GM13976 (cell line): ENCODE results near the gene KRTAP12-2.
"Not testable (repeated sequence)": the region's sequence is repeated elsewhere in the genome, so short reads cannot be mapped to it uniquely, and the experiment has no call there.

Experiments used
- DNase-seq: peaks from one replicate; pipeline ENCODE4 v3.0.0; 2012; ENCODE audit warnings: low spot score
- in situ Hi-C: fragments of 300-500 bp; cut with MboI; formaldehyde crosslinking; loops from one replicate; pipeline ENCODE4 v1.12.0; 2022; ENCODE audit warnings: low sequenced_read_pairs, mixed read lengths, inconsistent platforms; ENCODE audit not compliant: unreplicated experiment
- TF ChIP-seq, protein P1 (sequence below): IDR thresholded peaks from 2 replicates; pipeline ENCODE4 v1.5.1; 2012; ENCODE audit warnings: borderline replicate concordance, mild to moderate bottlenecking; ENCODE audit not compliant: insufficient read depth; ENCODE audit errors: extremely low read depth, missing control alignments, control extremely low read depth

The KRTAP12-2 gene

DNA sequence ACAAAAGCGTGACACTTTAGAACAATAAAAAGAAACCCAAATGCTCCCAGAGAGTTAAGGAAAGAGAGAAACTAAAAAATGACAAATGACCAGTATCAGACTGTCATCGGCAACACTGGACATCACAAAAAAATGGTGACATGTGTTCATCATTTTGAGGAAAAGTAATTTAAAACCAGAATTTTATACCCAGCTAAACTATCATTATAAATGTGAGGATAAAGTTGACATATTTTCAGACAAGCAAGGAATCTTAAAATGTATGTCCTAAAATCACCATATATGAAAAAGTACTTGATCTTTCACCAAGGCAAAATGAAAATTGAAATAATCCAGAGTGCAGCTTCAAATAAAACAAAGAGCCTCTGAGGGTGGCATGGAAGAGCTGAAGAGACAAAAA, 21.8 kb downstream of the KRTAP12-2 start:
- no peak for DNase-seq
- in situ Hi-C loops = no loop called here
- TF ChIP-seq, protein P1, sequence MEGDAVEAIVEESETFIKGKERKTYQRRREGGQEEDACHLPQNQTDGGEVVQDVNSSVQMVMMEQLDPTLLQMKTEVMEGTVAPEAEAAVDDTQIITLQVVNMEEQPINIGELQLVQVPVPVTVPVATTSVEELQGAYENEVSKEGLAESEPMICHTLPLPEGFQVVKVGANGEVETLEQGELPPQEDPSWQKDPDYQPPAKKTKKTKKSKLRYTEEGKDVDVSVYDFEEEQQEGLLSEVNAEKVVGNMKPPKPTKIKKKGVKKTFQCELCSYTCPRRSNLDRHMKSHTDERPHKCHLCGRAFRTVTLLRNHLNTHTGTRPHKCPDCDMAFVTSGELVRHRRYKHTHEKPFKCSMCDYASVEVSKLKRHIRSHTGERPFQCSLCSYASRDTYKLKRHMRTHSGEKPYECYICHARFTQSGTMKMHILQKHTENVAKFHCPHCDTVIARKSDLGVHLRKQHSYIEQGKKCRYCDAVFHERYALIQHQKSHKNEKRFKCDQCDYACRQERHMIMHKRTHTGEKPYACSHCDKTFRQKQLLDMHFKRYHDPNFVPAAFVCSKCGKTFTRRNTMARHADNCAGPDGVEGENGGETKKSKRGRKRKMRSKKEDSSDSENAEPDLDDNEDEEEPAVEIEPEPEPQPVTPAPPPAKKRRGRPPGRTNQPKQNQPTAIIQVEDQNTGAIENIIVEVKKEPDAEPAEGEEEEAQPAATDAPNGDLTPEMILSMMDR = no peak

DNA sequence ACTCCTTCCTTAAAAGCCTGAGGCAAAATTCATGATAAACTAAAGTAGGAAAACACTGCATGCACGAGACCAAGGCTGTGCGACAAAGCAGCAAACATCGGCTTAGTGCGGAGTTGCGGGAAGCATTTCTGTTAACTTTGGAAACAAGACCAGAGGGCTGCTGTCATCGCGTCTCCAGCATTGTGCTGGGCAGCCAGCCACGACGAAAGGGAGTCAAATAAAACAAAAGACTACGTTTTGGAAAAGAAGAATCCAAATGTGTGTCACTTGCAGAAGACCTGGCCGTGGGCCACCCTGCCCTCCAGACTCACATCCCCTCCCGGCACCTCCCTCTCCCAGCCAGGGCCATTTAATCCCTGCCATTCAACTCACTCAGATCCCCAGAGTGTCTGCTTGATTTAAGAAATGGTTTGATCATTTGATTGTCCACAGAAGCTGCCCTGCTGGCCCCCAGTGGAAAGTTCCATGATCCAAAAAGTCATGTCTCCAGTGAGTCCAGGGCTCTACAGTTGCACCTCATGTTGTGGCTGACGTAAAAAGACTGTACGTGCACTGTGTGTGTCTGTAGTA, 22.9 kb downstream of the KRTAP12-2 start:
- TF ChIP-seq, protein P1 = no peak
- in situ Hi-C loops = no loop called here

DNA sequence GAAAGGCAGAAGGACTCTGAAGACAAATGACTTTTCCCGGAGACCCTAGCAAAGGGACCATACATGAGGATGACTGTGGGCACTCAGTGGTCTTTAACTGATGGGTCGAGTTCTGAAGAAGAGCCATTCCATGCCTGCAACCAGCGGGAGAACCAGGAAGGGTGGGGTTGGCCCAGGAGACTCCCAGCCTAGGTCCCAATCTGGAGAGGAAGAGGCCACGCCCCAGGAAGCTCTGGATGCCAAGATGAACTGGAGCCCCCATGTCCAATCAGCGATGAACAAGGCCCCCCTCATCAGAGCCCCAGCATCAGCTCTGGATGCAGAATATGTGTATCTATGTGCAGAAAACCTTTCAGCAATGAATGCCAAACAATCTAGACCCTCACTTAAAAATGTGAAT, 26.0 kb downstream of the KRTAP12-2 start:
- in situ Hi-C loops = no loop called here
- TF ChIP-seq, protein P1 = no peak
- DNase-seq = no peak

More for the DNA sequence above, 22.9 kb downstream of the KRTAP12-2 start:
- no peak for DNase-seq

DNA sequence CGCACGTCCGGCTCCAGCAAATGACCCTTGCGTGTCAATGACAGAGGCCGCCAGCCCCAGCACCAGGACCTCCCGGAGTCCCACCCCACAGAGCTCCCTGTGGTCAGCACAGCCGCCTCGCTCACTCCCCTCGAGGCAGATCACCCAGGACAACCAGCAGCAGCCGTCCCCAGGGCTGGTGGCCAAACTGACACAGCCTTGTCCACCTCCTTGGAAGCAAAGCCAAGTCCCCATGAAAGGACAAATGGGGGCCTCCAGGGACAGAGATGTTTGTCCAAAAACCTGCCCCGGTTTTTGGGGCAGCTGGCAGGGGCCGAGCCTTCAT, 27.4 kb downstream of the KRTAP12-2 start:
- TF ChIP-seq, protein P1 = no peak
- no peak for DNase-seq
- in situ Hi-C loops = no loop called here

DNA sequence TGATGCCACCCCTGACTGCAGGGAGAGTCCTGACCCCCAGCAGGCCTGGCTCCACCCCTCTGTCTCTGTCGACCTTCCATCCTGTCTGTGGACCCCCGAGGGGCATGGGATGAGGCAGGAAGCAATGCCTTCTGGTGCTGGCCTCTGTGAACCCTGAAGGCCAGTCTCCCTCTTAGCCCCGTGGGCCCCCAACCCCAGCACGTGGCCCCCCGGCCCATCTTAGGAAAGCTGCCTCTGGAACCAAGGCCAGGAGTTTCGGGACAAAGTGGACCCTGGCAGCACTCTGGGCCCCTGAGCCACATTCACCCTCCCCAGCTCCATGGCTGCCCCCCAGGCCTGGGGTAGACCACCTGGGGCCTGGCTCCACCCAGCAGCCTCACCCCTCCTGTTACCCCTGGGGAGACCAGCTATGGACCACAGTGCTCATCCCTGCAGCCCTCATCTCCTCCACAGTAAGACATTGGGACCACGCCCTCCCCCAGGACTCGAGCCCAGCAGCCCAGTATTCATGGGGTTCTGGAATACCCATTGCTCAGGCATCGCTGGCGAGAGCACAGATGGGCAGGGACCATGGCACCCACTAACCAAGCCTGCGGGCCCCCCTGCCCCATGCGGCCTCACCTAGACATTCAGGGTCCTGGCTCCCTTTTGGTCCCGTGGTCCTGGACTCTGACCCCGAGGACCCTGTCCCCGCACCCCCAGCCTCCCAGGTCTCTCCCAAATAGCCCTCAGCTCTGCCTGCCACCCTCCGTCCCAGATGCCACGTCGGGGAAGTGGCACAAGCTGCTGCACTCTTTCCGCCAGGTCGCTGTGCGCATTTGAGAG, 28.0 kb downstream of the KRTAP12-2 start:
- DNase-seq, in situ Hi-C loops: not testable (repeated sequence)

DNA sequence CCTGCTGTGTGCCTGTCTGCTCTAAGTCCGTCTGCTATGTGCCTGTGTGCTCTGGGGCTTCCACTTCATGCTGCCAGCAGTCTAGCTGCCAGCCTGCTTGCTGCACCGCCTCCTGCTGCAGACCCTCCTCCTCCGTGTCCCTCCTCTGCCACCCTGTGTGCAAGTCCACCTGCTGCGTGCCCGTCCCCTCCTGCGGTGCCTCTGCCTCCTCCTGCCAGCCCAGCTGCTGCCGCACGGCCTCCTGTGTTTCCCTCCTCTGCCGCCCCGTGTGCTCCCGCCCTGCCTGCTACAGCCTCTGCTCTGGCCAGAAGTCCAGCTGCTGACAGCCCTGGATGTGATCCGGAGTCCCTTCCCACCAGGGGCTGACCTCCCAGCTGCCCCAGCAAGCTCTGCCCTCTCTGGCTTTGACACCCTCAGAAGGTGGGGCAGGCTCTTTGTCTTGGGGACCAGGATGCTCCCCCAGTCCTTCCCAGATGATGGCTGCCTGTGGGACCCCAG, 28.8 kb downstream of the KRTAP12-2 start:
- DNase-seq, in situ Hi-C loops: not testable (repeated sequence)

DNA sequence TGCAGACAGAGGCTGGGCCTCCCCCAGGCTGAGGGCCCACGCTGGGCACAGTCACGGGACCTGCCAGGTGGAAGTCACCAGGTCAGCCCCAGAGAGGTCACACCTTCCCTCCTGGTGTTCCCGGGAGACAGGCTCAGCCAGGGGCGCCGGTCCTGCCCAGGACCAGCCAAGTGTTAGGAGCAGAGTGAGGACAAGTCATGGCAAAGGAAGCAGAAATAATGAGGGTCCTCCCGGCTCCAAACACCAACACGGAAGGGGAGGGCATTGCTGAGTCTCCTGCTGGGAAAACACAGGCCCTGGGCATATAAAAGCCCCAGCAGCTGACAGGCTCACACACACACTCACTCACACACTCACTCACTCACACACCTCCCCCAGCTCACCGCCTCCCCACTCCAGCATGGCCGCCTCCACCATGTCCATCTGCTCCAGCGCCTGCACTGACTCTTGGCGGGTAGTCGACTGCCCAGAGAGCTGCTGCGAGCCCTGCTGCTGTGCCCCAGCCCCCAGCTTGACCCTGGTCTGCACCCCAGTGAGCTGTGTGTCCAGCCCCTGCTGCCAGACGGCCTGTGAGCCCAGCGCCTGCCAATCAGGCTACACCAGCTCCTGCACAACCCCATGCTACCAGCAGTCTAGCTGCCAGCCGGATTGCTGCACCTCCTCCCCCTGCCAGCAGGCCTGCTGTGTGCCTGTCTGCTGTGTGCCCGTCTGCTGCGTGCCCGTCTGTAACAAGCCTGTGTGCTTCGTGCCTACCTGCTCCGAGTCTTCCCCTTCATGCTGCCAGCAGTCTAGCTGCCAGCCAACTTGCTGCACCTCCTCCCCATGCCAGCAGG, 29.5 kb downstream of the KRTAP12-2 start, which contains the start of gene KRTAP10-10:
Gene KRTAP10-10, plus strand, starts transcription at position 339 of the 833 bp plus-strand sequence. Its CDS starts 62 bp downstream, at position 401.
- no peak for DNase-seq
- in situ Hi-C loops = no loop called here
- TF ChIP-seq, protein P1 = no peak
